Omental fat pad (tissue), 4 donors: ENCODE results near the gene ZSCAN20. TPM values are rescaled to one million over a fixed set of nuclear protein-coding genes. Genes with fewer than 3 reads are reported as not detected.

ENCODE experiments used
- ATAC-seq: fragments of 150-250 bp; one replicate; pipeline ENCODE4 v1.9.1; 2016; ENCODE audit warnings: mild to moderate bottlenecking, moderate library complexity; ENCODE audit not compliant: low FRiP score
- DNase-seq: peaks from one replicate; pipeline ENCODE4 v3.0.0-alpha.2; 2019; ENCODE audit warnings: low spot score
- CTCF ChIP-seq, 3 donors: fragments of 450-650 bp; IDR thresholded peaks; one replicate each; pipeline ENCODE4 v1.5.1; 2016 to 2017; ENCODE audit warnings: antibody characterized with exemption in 3 of 3, mild to moderate bottlenecking in 3 of 3, moderate library complexity in 2 of 3
- total RNA-seq, 4 donors: library from RNA; depleted of rRNA; stranded (reverse); fragments of >200 nt; gene quantifications; one replicate each; pipeline ENCODE4 v1.1.0, GENCODE V29; 2016

Gene ZSCAN20
- 1 to 10 TPM; 2.2 to 7.4 (median 3.9) TPM for total RNA-seq

- no peak for TF ChIP-seq CTCF (IDR thresholded peaks at IDR 0.05)
- ATAC-seq: peak; percentile 98
- DNase-seq: peak; percentile 76
These were observed at the start of gene ZSCAN20 for GRCh38 chr1:33472269-33472980. TSS of gene ZSCAN20 (plus strand) at chr1:33472645. CDS start at chr1:33479289, 6,644 bp downstream.

GRCh38 chr1:33424205-33424604 lies 48.2 kb upstream of the ZSCAN20 start:
- no peak for TF ChIP-seq CTCF (IDR thresholded peaks at IDR 0.05)
- ATAC-seq (no peak), DNase-seq (no peak)

GRCh38 chr1:33424610-33425009 lies 47.8 kb upstream of the ZSCAN20 start:
- ATAC-seq (no peak), DNase-seq (no peak)
- no peak for TF ChIP-seq CTCF (IDR thresholded peaks at IDR 0.05)

- no peak for TF ChIP-seq CTCF (IDR thresholded peaks at IDR 0.05)
- no peak for ATAC-seq
- no peak for DNase-seq
These were observed 46.5 kb upstream of the ZSCAN20 start for GRCh38 chr1:33425900-33426299.

- ATAC-seq: no peak
- no peak for TF ChIP-seq CTCF (IDR thresholded peaks at IDR 0.05)
- DNase-seq: no peak
These were observed 45.5 kb upstream of the ZSCAN20 start for GRCh38 chr1:33426916-33427315.

- no peak for DNase-seq
- ATAC-seq: no peak
- no peak for TF ChIP-seq CTCF (IDR thresholded peaks at IDR 0.05)
These were observed 43.8 kb upstream of the ZSCAN20 start for GRCh38 chr1:33428661-33429060.

GRCh38 chr1:33429332-33429731 lies 43.1 kb upstream of the ZSCAN20 start:
- no peak for TF ChIP-seq CTCF (IDR thresholded peaks at IDR 0.05)
- ATAC-seq (no peak), DNase-seq (no peak)
